ENCODE results near the gene ADK.
"Not testable (repeated sequence)": the region's sequence is repeated elsewhere in the genome, so short reads cannot be mapped to it uniquely, and the experiment has no call there.

The ADK gene

GRCh38 chr10:74518061-74518460, 367.0 kb downstream of the ADK start:
- TF ChIP-seq, protein P1, sequence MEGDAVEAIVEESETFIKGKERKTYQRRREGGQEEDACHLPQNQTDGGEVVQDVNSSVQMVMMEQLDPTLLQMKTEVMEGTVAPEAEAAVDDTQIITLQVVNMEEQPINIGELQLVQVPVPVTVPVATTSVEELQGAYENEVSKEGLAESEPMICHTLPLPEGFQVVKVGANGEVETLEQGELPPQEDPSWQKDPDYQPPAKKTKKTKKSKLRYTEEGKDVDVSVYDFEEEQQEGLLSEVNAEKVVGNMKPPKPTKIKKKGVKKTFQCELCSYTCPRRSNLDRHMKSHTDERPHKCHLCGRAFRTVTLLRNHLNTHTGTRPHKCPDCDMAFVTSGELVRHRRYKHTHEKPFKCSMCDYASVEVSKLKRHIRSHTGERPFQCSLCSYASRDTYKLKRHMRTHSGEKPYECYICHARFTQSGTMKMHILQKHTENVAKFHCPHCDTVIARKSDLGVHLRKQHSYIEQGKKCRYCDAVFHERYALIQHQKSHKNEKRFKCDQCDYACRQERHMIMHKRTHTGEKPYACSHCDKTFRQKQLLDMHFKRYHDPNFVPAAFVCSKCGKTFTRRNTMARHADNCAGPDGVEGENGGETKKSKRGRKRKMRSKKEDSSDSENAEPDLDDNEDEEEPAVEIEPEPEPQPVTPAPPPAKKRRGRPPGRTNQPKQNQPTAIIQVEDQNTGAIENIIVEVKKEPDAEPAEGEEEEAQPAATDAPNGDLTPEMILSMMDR (IDR thresholded peaks at IDR 0.05; ENCODE audit: insufficient read depth, low read length, missing control alignments), result no peak
- POLR2A ChIA-PET, result no interaction called here
- no peak for DNase-seq (ENCODE audit: low read depth, low spot score)
- CTCF ChIA-PET, result no interaction called here
- H3K4me3 ChIP-seq (ENCODE audit: low read depth, low read length), result no peak overlapping the region

DNA sequence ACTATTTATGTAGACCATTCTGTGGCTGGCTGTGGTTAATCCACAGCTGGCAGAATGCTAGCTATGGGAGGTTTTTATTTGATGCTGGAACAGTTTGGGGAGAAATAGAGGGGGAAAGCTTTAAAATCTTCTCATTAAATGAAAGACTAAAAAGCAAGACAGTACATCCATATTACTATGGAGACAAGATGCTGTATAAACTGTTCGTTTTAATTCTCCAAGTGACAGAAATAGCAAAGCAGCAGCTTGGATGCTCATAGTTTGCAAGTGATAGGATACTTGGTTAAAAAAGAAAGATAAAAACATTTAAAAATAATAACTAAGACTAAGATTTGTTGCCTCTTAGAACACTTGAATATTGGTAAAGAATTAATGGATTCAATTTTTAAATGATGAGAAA, 370.5 kb downstream of the ADK start:
- TF ChIP-seq, protein P1 (IDR thresholded peaks at IDR 0.05; ENCODE audit: insufficient read depth, low read length, missing control alignments), result no peak
- no peak for DNase-seq (ENCODE audit: low read depth, low spot score)
- POLR2A ChIA-PET, result no interaction called here
- H3K4me3 ChIP-seq (ENCODE audit: low read depth, low read length), result no peak overlapping the region
- CTCF ChIA-PET, result no interaction called here

DNA sequence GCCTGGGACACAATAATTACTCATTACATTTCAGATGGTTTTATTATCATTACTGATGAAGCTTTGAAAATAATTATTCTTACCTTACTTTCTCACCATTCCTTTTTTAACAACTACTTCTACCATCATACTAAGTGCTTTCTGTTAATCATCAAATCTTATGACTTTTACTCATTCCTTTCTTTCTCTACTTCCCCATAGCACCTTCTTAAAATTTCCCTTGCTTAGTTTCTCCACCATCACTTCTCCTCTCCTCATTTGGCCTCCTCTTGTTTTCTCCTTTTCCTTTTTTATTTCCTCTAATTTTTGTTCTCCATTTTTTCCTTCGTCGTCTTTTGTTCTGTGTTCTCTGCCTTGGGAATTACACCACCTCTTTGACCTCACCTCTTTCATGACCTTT, 372.2 kb downstream of the ADK start:
- H3K4me3 ChIP-seq (ENCODE audit: low read depth, low read length), result no peak overlapping the region
- DNase-seq (ENCODE audit: low read depth, low spot score), result no peak
- TF ChIP-seq, protein P1 (IDR thresholded peaks at IDR 0.05; ENCODE audit: insufficient read depth, low read length, missing control alignments), result no peak
- CTCF ChIA-PET, result no interaction called here
- POLR2A ChIA-PET, result no interaction called here

DNA sequence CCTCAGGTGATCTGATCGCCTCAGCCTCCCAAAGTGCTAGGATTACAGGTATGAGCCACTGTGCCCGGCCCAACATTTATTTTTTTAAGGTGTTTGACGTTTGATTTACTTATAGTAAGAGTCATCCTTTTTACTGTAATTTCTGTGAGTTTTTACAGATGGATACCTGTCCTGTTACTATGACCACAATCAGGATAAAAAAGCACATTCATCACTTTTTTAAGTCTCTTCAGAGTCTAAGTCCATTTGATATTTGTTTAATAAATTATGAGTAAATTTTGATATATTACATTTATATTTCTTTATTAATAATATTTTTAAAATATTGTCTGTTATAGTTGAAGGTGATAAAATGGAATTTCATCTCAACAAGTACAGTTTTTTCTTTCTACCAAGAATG, 374.9 kb downstream of the ADK start:
- DNase-seq (ENCODE audit: low read depth, low spot score), result no peak
- POLR2A ChIA-PET, result no interaction called here
- H3K4me3 ChIP-seq (ENCODE audit: low read depth, low read length), result no peak overlapping the region
- CTCF ChIA-PET, result no interaction called here
- TF ChIP-seq, protein P1 (IDR thresholded peaks at IDR 0.05; ENCODE audit: insufficient read depth, low read length, missing control alignments), result no peak

DNA sequence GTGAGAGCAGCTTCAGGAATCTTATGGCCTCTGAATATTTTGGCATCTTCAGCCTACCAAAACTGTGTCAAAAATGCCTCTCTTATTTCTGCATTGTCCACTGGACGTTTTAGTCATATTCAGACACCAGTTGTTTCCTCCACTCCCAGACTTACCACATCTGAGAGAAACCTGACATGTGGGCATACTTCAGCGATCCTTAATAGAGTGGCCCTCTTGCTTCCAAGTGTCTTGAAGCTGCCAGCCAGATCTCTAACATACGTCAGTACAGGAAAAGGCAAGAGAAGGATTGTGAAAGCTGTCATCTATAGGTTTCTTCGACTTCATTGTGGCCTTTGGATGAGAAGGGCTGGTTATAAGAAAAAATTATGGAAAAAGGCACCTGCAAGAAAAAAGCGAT, 376.6 kb downstream of the ADK start:
- H3K4me3 ChIP-seq (ENCODE audit: low read depth, low read length); DNase-seq (ENCODE audit: low read depth, low spot score); POLR2A ChIA-PET: not testable (repeated sequence)
- CTCF ChIA-PET, result interaction anchor here (0.7 kb wide), 1 partner anchor 18 kb away, joined by 4 read pairs; no protein-coding TSS in a partner anchor

DNA sequence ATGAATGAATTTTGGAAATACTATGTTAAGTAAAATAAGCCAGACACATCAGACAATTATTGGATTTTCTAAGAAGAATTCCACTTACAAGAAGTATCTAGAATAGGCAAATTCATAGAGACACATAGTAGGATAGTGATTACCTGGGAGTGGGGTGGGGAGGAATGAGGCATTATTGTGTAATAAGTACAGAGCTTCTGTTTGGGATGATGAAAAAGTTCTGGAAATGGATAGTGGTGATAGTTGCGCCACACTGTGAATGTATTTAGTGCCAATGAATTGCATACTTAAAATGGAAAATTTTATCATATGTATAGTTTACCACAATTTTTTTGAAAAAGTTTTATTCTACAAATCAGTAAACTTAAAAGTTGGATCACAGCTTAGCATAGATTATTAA, 378.2 kb downstream of the ADK start:
- no peak for DNase-seq (ENCODE audit: low read depth, low spot score)
- ChIA-PET CTCF (no interaction called here), POLR2A (no interaction called here)
- H3K4me3 ChIP-seq (ENCODE audit: low read depth, low read length), result no peak overlapping the region
- TF ChIP-seq, protein P1 (IDR thresholded peaks at IDR 0.05; ENCODE audit: insufficient read depth, low read length, missing control alignments), result no peak

- POLR2A ChIA-PET, result no interaction called here
- no peak overlapping the region for H3K4me3 ChIP-seq (ENCODE audit: low read depth, low read length)
- TF ChIP-seq, protein P1 (IDR thresholded peaks at IDR 0.05; ENCODE audit: insufficient read depth, low read length, missing control alignments), result no peak
- CTCF ChIA-PET, result no interaction called here
- no peak for DNase-seq (ENCODE audit: low read depth, low spot score)
Observed at GRCh38 chr10:74530981-74531380, 380.0 kb downstream of the ADK start.
